SU-DHL-6 (cell line): ENCODE results near the gene TJP1.

Source experiments
- EZH2phosphoT487 ChIP-seq: fragments of 200-600 bp; sonication (generic), shearing (Covaris generic); conservative IDR thresholded peaks from 2 replicates; pipeline ENCODE4 v1.6.1; 2018; ENCODE audit warnings: mild to moderate bottlenecking, antibody characterized with exemption, low read length, moderate library complexity, mixed read lengths
- TF ChIP-seq, protein P1 (sequence below): fragments of 200-600 bp; sonication (generic); IDR thresholded peaks from one replicate; pipeline ENCODE4 v1.5.1; 2017; ENCODE audit warnings: antibody characterized with exemption, mild to moderate bottlenecking, low read length, moderate library complexity; ENCODE audit not compliant: insufficient read depth, poor library complexity, severe bottlenecking

DNA sequence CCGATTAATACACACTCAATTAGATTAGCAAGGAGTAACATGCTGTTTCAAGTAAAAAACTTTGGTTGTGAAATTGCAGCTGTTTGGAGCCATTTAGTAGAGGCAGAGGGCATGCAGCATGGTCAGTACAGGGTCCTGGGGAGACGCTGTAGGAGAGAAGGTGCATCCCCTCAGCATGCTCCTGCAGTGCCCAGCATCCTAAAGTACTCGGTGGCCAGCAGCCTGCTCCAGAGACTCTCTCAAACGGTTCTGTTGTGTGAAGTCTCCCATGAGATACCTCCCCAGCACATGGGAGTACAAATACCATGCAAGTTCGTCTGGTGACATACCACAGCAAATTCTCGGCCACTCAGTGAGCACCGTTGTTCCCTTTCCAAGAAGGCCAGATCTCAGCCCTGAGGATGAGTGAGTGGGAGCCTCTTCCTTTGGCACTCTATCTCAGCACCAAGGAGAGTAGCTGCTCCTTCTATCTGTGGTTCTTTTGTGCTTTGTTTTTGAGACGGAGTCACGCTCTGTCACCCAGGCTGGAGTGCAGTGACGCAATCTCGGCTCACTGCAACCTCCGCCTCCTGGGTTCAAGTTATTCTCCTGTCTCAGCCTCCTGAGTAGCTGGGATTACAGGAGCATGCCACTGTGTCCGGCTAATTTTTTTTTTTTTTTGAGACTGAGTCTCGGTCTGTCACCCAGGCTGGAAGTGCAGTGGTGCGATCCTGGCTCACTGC, 72.7 kb downstream of the TJP1 start:
- TF ChIP-seq, protein P1, sequence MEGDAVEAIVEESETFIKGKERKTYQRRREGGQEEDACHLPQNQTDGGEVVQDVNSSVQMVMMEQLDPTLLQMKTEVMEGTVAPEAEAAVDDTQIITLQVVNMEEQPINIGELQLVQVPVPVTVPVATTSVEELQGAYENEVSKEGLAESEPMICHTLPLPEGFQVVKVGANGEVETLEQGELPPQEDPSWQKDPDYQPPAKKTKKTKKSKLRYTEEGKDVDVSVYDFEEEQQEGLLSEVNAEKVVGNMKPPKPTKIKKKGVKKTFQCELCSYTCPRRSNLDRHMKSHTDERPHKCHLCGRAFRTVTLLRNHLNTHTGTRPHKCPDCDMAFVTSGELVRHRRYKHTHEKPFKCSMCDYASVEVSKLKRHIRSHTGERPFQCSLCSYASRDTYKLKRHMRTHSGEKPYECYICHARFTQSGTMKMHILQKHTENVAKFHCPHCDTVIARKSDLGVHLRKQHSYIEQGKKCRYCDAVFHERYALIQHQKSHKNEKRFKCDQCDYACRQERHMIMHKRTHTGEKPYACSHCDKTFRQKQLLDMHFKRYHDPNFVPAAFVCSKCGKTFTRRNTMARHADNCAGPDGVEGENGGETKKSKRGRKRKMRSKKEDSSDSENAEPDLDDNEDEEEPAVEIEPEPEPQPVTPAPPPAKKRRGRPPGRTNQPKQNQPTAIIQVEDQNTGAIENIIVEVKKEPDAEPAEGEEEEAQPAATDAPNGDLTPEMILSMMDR, result no peak
- TF ChIP-seq EZH2phosphoT487, result no peak
